Astrocyte of the spinal cord (primary cell): ENCODE results near the gene TEDC1.

Experiments used
- DNase-seq: peaks from one replicate; pipeline ENCODE4 v3.0.0; 2011; ENCODE audit warnings: low read depth, low spot score
- H3K4me3 ChIP-seq: 2 replicates; pipeline ENCODE4 v1.5.1; 2011; ENCODE audit warnings: low read depth, mild to moderate bottlenecking, low read length, moderate library complexity
- CTCF ChIP-seq: IDR thresholded peaks from 2 replicates; pipeline ENCODE4 v1.5.1; 2012; ENCODE audit warnings: low read depth, mild to moderate bottlenecking, low read length, inconsistent platforms
- in situ Hi-C: cut with HindIII; loops from 2 replicates; pipeline ENCODE4 v1.10.0; 2017; ENCODE audit warnings: low sequenced_read_pairs

Gene TEDC1

GRCh38 chr14:105486163-105486973 lies 4.7 kb upstream of the TEDC1 start, which contains the start of gene CRIP1:
Gene CRIP1, plus strand, starts transcription at chr14:105486886. Its CDS starts 374 bp downstream, at chr14:105487260.
- H3K4me3 ChIP-seq = no peak within 1 kb of the TSS
- no peak for DNase-seq
- no peak for TF ChIP-seq CTCF
- in situ Hi-C loops = no loop called here

GRCh38 chr14:105486974-105487448 lies 4.0 kb upstream of the TEDC1 start:
- no peak for TF ChIP-seq CTCF

GRCh38 chr14:105487449-105487985 lies 3.5 kb upstream of the TEDC1 start:
- H3K4me3 ChIP-seq = no peak overlapping the region
- no peak for DNase-seq
- no peak for TF ChIP-seq CTCF
- in situ Hi-C loops = no loop called here

More at GRCh38 chr14:105486974-105487448, 4.0 kb upstream of the TEDC1 start:
- no peak for DNase-seq
- in situ Hi-C loops = no loop called here
- no peak overlapping the region for H3K4me3 ChIP-seq

GRCh38 chr14:105487986-105488777 lies 2.9 kb upstream of the TEDC1 start:
- DNase-seq = no peak
- no peak for TF ChIP-seq CTCF
- H3K4me3 ChIP-seq = no peak overlapping the region
- in situ Hi-C loops = no loop called here

DNA sequence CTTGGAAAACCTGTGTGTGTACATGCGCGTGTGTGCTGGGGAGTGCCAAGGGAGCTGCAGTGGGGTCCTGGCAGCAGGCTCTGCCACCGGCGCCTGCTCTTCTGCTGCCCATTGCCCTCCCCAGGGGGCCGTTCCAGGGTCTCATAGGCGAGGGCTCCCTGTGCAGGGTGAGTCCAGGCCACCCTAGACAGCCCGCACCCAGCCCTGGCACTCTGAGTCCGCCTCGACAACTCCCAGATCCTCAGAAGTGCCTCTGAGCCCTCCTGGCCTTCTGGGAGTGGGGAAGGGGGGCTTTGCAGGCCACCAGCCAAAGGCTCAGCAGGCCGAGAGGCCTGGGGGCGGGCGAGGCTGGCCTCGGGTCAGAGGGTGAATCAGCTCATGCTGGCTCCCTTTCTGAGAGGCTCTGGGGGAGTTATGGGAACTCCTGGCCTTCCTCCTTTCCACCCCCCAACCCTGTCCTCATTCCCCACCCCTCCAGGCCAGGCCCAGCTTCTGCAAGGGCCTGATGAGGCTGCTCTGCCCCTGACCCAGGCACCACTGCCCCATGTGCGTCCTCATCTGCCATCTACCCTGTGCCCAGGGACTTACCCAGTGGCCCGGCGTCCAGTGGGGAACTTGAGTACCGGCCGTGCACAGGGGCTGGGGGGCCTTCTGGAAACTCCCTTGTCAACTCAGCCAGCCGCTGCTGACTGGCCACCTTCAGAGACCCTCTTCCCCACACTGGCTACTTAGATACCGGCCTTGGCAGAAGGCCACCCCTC lies 2.1 kb upstream of the TEDC1 start:
- in situ Hi-C loops = no loop called here
- no peak for TF ChIP-seq CTCF
- no peak for DNase-seq
- no peak overlapping the region for H3K4me3 ChIP-seq
